Activated T-helper 9 cell treated with anti-CD3 and anti-CD28 coated beads, Interleukin-2, amount 50 U/mL, for 16 hours (primary cell): ENCODE measurements around the gene TTLL6.
"Not testable (repeated sequence)": the region's sequence is repeated elsewhere in the genome, so short reads cannot be mapped to it uniquely, and the experiment has no call there.

Experiments
- DNase-seq: peaks from one replicate; pipeline ENCODE4 v3.0.0-alpha.2; 2020; ENCODE audit warnings: low read depth

TTLL6 gene

GRCh38 chr17:48815311-48815710, 1.7 kb downstream of the TTLL6 start:
- no peak for DNase-seq

- peak; percentile 42 for DNase-seq
These were observed 2.5 kb downstream of the TTLL6 start for GRCh38 chr17:48814504-48814903.

GRCh38 chr17:48812001-48812400, 5.0 kb downstream of the TTLL6 start:
- DNase-seq: no peak

GRCh38 chr17:48809182-48809581, 7.8 kb downstream of the TTLL6 start:
- DNase-seq: no peak

DNA sequence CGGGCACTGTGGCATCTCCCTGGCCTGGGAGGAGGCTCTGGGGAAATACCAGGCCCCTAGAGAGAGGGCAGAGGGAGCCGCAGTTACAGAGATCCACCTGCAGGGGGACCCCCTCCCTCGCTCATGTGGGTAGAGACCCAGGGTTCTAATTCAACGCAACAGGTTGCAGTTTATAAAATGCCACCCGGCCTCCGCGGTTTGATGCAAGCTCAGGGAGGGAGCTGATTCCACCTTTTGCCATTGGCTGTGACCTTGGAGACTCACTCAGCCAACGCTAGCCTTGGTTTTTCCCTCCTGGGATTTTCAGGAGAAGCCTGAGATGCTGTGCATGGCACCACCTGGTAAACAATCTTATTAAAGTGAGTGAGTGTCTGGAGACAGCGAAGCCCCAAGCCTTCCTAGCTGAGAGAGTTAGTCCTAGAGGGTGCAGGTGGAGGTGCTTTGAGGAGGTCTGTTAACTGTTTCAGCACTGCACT, 12.1 kb downstream of the TTLL6 start:
- DNase-seq: peak; percentile 54

DNA sequence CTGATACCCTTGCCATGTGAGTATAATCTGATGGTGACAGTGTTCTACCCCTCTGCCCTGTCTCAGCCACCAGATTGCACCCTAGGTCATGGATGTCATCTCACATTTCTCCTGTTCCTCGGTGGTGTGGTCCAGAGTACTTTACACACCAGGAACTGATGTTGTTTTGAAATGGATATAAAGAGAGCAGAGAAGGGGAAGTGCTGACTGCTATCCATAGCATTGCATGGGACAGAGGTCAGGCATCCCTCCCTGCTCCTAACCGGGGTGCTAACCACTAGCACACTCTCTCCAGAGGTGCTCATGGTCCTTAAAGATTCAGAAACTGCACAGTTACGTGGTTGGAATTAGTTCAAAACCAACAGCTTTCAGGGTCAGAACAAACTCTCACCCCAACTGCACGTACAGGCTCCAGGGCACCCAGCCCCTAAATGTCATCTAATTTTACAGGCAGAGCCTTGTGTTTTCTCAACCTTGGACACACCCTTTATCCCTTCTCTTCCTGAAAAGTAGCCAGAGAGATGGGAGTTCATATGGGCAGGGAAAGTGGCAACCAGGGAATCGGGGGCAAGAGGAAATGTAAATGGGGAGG, 16.3 kb downstream of the TTLL6 start:
- no peak for DNase-seq

DNA sequence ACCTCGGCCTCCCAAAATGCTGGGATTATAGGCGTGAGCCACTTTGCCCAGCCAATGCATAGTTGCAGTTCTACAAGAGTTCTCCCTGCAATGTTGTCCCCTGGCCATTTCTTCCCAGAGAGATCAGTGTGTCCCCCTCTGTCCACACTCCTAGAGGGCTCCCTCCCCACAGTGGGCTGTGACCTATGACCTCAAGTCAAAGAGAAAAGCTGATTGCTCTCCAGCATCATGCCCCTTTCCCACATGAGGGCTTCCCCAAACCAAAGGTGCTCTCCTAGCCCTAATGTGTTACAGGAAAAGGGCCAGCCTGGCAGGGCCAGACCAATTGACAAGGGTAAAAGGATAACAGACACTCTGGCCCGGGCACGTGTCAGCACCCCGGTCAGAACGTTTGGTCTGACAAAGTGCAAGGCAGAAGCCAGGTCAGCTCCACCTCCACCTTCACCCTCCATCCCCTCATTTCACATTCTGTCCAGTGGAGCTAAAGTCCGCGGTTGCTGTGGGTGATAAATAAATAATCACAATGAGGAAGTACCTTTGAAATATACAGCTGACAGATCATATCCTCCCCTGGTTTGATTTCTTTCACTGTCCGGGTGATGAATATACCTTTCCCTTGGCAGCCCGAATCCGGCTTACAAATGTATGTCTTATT, 17.8 kb downstream of the TTLL6 start:
- DNase-seq: no peak

DNA sequence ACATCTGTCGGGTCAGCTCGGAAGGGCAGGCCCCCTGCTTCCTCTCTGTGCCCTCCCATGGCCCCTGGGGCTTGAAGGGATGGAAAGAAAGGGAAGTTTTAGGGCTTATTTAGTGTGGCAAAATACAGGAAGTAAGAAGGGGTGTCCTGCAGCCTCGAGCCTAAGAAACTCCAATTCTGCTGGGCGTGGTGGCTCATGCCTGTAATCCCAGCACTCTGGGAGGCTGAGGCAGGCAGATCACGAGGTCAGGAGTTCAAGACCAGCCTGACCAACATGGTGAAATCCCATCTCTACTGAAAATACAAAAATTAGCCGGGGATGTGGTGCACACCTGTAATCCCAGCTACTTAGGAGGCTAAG, 20.9 kb downstream of the TTLL6 start:
- DNase-seq: not testable (repeated sequence)

DNA sequence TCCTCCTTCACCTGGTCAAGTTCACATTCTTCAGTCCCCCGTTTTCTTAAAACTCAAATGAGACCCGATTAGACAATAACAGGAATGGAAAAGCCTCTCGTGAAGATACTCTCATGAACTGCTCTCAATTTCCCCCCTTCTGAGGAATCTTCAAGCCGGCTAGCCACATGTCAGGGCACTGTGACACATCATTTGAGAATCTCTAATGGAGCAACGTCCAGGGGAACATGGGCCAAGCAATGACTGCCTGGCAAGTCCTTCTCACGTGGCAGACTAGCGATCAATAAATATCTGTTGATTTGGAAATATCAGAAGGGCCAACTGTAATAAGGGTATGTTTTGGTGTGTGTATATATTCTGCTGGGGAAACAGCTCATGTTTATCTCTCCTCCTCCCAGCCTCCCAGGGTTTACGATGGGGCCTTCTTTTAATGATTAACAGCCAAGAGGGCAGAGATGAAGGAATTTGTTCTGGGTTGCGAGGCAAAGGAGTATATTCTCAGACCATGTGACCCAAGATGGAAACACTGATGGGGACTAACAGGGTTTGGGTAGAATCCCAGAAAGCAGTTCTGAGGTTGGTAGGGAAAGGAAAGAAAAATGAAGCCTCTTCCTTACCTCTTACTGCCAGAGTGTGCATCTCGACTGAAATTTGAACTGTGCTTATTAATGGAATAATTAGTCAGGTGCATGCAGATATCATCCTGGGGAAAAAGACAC, 21.4 kb downstream of the TTLL6 start:
- DNase-seq: no peak

DNA sequence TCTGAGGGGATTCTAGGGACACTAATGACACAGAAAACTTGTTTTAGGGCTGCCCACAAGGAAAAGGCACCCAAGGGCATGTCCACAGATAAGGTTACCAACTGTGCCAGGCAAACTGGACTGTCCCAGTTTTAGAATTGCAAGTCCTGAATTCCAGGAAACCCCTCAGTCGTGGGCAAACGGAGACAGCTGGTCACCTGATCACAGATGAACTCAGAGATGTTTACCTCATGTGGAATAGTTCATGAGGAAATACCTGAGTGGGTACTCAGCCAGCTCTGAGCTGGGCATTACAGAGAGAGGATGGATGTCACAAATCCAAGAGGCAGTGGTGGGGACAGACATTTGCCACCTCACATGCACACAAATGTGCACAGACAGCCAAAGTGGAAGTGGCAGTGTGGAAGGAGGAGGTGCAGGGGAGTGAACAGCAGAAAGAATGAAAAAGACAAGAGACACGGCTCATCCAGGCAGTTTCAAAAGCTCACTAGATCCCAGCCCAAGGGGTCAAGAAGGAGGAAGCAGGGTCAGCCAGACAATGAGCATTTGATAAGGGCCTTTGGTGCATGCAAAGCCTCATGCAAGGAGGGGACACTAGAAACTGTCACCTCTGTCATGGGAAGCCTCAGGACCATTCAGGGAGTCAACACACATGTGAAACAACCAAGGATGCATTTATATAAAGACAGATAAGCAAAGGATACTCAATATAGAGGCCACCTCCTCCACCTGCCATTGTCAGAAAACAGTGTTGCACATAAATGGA, 24.8 kb downstream of the TTLL6 start:
- no peak for DNase-seq

DNA sequence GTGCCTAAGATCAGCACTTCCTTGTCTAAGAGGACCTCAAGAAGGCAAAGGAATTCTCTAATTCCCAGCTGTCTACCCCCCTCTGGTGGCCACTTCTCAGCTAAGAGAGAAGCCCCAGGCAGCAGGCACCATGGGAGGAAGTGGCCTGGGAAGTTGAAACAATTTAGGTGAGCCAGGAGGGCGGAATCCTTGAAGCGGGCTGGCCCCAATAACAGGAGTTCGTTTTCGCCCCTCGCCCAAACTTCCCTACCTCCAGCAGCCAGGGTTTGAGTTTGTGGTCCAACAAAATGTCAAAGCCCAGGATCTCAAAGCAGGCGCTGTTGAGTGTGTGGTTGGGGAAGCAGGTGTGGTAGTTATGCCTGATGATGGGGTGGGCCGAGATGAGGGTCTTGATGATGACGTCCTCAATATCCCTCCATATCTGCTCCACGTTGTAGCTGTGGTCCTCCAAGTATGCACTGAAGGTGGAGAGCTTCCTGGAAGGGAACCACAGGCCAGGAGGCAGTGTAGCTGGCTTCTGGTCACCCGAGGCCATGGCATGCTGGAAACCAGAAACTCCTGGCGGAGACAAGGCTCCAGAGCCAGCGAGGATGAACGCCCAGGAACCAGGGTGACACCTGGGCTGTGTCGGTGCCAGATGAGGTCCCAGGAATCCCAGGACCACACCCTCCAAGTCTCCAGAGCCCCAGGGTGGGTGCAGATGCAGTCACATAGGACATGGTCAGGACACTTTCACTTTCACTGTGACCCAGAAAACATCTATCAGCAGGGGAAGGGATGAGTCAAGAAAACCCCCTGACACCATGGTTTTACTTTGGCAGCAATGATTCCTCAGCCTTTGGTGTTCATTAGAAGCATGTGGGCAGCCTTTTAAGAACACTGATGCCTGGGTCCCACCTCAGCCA, 25.6 kb downstream of the TTLL6 start:
- no peak for DNase-seq

GRCh38 chr17:48790607-48791127, 26.4 kb downstream of the TTLL6 start:
- DNase-seq: no peak

DNA sequence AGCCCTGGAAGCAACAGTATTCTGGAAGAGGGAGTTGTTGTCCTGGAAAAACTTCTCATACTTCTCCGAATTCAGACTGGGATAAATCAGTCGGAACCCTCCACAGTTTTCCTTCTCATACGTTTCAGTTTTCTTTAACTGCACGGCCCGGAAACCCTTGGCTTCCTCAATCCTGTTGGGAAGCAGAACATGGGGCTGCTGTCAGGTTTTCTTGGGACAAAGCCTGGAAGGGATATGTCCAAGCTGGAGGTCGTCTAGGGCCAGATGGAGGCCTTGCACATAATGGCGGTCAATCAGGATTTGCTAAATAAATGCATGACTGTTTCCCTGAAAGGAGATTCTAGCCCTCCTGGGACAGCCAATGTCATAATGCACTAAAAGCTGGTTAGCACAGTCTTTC, 29.2 kb downstream of the TTLL6 start:
- no peak for DNase-seq

GRCh38 chr17:48779421-48779820, 37.6 kb downstream of the TTLL6 start:
- DNase-seq: no peak

- DNase-seq: no peak
These were observed 40.4 kb downstream of the TTLL6 start for GRCh38 chr17:48776602-48777001.

- no peak for DNase-seq
These were observed 43.8 kb downstream of the TTLL6 start for GRCh38 chr17:48773245-48773644.

DNA sequence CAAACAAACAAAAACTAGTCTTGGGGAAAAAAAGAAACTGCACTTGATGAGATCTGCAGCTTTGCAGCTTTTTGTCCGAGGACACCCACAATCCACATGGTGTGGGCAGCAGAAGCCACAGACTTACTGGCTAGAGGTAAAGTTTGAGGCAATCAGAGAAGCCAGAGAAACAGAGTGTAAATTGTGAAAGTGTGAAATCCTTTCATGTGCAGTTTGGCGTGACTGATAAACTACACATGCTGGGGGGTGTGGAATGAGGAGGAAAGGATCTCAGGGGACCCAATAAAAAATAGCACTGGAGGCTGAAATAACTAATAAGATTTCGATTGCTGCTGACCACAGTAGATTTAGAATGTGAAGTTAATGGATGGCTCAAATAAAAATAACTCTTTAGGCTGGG, 46.1 kb downstream of the TTLL6 start:
- no peak for DNase-seq

GRCh38 chr17:48769009-48769675, 47.9 kb downstream of the TTLL6 start:
- DNase-seq: no peak

DNA sequence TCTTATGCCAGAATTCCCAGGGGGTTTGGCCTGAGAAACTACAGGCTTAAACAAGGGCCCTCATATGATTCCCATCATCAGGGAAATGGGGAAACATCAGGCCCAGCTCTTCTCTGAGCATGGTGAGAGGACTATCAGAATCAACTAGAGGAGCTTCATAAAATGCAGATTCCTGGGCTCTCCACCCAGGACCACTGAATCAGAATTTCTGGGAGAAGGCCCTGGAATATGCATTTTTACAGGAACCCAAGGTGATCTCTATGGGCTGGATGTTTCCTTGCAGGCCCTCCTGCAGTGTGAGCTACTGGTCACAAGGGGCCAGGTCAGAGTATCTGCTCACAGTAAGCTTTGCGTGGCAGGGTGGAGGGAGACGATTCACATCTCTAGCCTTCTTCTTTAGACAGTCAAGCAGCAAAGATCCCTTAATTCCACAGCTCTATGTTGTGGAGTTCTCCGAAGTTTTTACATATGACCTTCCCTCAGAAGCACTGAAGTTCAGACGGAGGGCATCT, 49.7 kb downstream of the TTLL6 start:
- no peak for DNase-seq

DNA sequence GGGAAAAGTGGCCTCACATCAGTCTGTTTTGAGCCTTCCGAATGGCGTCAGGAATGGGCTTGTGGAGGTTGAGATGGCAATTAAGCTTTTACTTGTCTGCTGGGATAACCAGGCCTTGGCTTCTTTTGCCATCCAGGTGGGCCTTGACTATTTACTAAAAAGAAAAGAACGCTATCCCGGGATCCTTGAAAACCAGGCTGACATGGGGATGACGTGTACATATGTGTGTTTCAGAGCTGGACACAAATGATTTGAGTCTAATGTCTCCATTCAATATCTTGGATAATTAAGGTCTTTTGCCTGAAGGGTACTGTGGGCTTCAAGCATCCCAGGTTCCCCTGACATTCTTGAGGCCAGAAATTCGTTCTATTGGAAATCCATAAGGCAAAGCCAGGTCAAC, 55.9 kb downstream of the TTLL6 start:
- DNase-seq: no peak

DNA sequence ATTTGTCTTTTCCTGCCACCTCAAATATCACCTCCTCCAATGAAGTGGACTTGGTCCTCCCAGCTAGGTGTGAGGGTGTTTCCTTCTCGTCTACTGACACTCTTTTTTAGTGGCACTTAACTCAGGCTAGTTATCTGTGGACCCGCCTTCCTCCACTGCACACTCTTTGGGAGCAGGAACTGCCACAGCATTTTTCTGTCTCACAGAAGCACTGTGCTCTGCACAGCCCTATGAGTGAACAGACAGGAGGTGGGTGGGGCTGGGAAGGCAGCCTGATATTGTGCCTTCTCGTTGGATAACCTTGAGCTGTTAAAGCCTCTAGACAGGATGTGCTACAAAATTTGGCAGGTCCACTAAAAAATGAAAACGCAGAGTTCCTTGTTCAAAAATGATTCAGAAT, 56.6 kb downstream of the TTLL6 start:
- DNase-seq: no peak
